SU-DHL-6 (cell line): Measurements from ENCODE around the gene CMTM3.
A peak's percentile ranks its signal among the peaks of the same experiment; 100 is the strongest.

Experiments used
- H2AFZ ChIP-seq: fragments of 200-600 bp; sonication (generic); 2 replicates; pipeline ENCODE4 v1.6.1; 2014; ENCODE audit warnings: low read depth, mild to moderate bottlenecking, moderate library complexity, mixed read lengths, antibody characterized with exemption, low read length; ENCODE audit not compliant: severe bottlenecking
- H3F3A ChIP-seq: fragments of 200-600 bp; shearing (Covaris generic); 2 replicates; pipeline ENCODE4 v1.6.0; 2016; ENCODE audit warnings: antibody characterized with exemption, mild to moderate bottlenecking; ENCODE audit not compliant: insufficient read depth
- H3K27ac ChIP-seq: fragments of 200-600 bp; sonication (generic); 2 replicates; pipeline ENCODE4 v1.5.1; 2016; ENCODE audit warnings: low read depth, mild to moderate bottlenecking, low read length, moderate library complexity, mixed read lengths
- H3K27me3 ChIP-seq: fragments of 200-600 bp; sonication (generic), shearing (Covaris generic); 2 replicates; pipeline ENCODE4 v1.6.0; 2014; ENCODE audit warnings: mild to moderate bottlenecking, low read length
- H3K36me3 ChIP-seq: fragments of 200-600 bp; sonication (generic); 2 replicates; pipeline ENCODE4 v1.6.1; 2014; ENCODE audit warnings: mild to moderate bottlenecking, low read length, mixed read lengths
- H3K4me2 ChIP-seq: fragments of 300-600, 200-600 bp; shearing (Covaris generic), sonication (generic); 2 replicates; pipeline ENCODE4 v1.6.0; 2014; ENCODE audit warnings: low read length, low read depth, mild to moderate bottlenecking; ENCODE audit not compliant: poor library complexity, severe bottlenecking
- H3K4me3 ChIP-seq: fragments of 200-600 bp; sonication (generic); 2 replicates; pipeline ENCODE4 v1.5.1; 2014; ENCODE audit warnings: antibody characterized with exemption, low read length, mild to moderate bottlenecking, mixed read lengths; ENCODE audit not compliant: insufficient read depth, poor library complexity, severe bottlenecking
- H3K79me2 ChIP-seq: fragments of 200-600 bp; sonication (generic); 2 replicates; pipeline ENCODE4 v1.6.1; 2014; ENCODE audit warnings: mild to moderate bottlenecking, low read length, moderate library complexity; ENCODE audit not compliant: insufficient read depth
- H3K9ac ChIP-seq: fragments of 200-600 bp; sonication (generic); 2 replicates; pipeline ENCODE4 v1.7.0; 2014; ENCODE audit warnings: mild to moderate bottlenecking, low read length
- H3K9me2 ChIP-seq: fragments of 200-600 bp; sonication (generic); replicated peaks from 2 replicates; pipeline ENCODE4 v1.6.1; 2014; ENCODE audit warnings: low read length; ENCODE audit not compliant: insufficient read depth
- H3K9me3 ChIP-seq: fragments of 200-600 bp; sonication (generic); 2 replicates; pipeline ENCODE4 v1.6.1; 2014; ENCODE audit warnings: low read length, mixed read lengths; ENCODE audit not compliant: insufficient read depth
- H4K20me1 ChIP-seq: fragments of 200-600 bp; sonication (generic); 2 replicates; pipeline ENCODE4 v1.6.1; 2014; ENCODE audit warnings: low read depth, mild to moderate bottlenecking, antibody characterized with exemption, low read length, moderate library complexity, mixed read lengths
- CTCF ChIP-seq: fragments of 200-600 bp; sonication (generic); IDR thresholded peaks from one replicate; pipeline ENCODE4 v1.5.1; 2017; ENCODE audit warnings: antibody characterized with exemption, mild to moderate bottlenecking, low read length, moderate library complexity; ENCODE audit not compliant: insufficient read depth, poor library complexity, severe bottlenecking
- EZH2phosphoT487 ChIP-seq: fragments of 200-600 bp; sonication (generic), shearing (Covaris generic); conservative IDR thresholded peaks from 2 replicates; pipeline ENCODE4 v1.6.1; 2018; ENCODE audit warnings: mild to moderate bottlenecking, antibody characterized with exemption, low read length, moderate library complexity, mixed read lengths

The CMTM3 gene

GRCh38 chr16:66585481-66586239, 18.8 kb upstream of the CMTM3 start:
- H3K4me3 ChIP-seq, result no peak overlapping the region
- H3K9me2 ChIP-seq, result no peaks in the 10 kb centered on the region
- no peaks in the 10 kb centered on the region for H3K36me3 ChIP-seq
- no peak overlapping the region for H2AFZ ChIP-seq
- no peaks in the 10 kb centered on the region for H3K79me2 ChIP-seq
- no peaks in the 10 kb centered on the region for H3K27me3 ChIP-seq
- no peak overlapping the region for H3K4me2 ChIP-seq
- no peaks in the 10 kb centered on the region for H4K20me1 ChIP-seq
- H3K27ac ChIP-seq, result no peak overlapping the region
- H3K9ac ChIP-seq, result no peak overlapping the region
- H3F3A ChIP-seq, result no peaks in the 10 kb centered on the region
- H3K9me3 ChIP-seq, result no peaks in the 10 kb centered on the region
- TF ChIP-seq CTCF (no peak), EZH2phosphoT487 (no peak)

GRCh38 chr16:66587881-66588600, 16.5 kb upstream of the CMTM3 start:
- Histone ChIP-seq H3K4me3 (no peak overlapping the region), H3K9me2 (no peaks in the 10 kb centered on the region), H3K4me2 (no peak overlapping the region), H4K20me1 (no peaks in the 10 kb centered on the region), H3F3A (no peaks in the 10 kb centered on the region), H3K36me3 (no peaks in the 10 kb centered on the region), H3K79me2 (no peaks in the 10 kb centered on the region), H3K9ac (no peak overlapping the region), H3K9me3 (no peaks in the 10 kb centered on the region), H3K27me3 (no peaks in the 10 kb centered on the region), H2AFZ (no peak overlapping the region), H3K27ac (no peak overlapping the region)
- TF ChIP-seq EZH2phosphoT487, result no peak
- TF ChIP-seq CTCF, result no peak

- Histone ChIP-seq H3K9me3 (no peaks in the 10 kb centered on the region), H4K20me1 (no peaks in the 10 kb centered on the region), H3K27ac (no peak overlapping the region), H3K9me2 (no peaks in the 10 kb centered on the region), H2AFZ (no peak overlapping the region), H3K4me3 (no peak overlapping the region), H3K27me3 (no peaks in the 10 kb centered on the region), H3K79me2 (no peaks in the 10 kb centered on the region), H3K36me3 (no peaks in the 10 kb centered on the region), H3K9ac (no peak overlapping the region), H3F3A (no peaks in the 10 kb centered on the region), H3K4me2 (no peak overlapping the region)
- TF ChIP-seq EZH2phosphoT487 (no peak), CTCF (peak; percentile 70)
These were observed 15.4 kb upstream of the CMTM3 start for GRCh38 chr16:66588981-66589713.
